ENCODE measurements around the gene LPCAT2. TPM values are rescaled to one million over a fixed set of nuclear protein-coding genes. Genes with fewer than 3 reads are reported as not detected.

The LPCAT2 gene
- total RNA-seq, 2 experiments from 2014 or later: 0.16 TPM; not detected in 1

- ChIA-PET CTCF (interaction anchor here (1.3 to 1.7 kb wide), 5 partner anchors 30 to 371 kb away, joined by 3 to 7 read pairs (median 3); no protein-coding TSS in a partner anchor), POLR2A (no interaction called here)
- no peak for DNase-seq
- Mint-ChIP-seq H3K27ac (no peak overlapping the region), H3K36me3 (ENCODE audit: low read depth) (no peaks in the 10 kb centered on the region), H3K4me3 (no peak overlapping the region), H3K4me1 (ENCODE audit: low read depth) (peaks cover 5% of the 10 kb centered on the region), H3K9me3 (no peaks in the 10 kb centered on the region), H3K27me3 (peaks cover 2% of the 10 kb centered on the region)
- no peak for ATAC-seq
- no peak for TF ChIP-seq CTCF (IDR thresholded peaks at IDR 0.05)
- intact Hi-C loops (cut with micrococcal nuclease): no loop called here
These were observed 38.1 kb upstream of the LPCAT2 start for GRCh38 chr16:55470533-55471371.

GRCh38 chr16:55471448-55472097 lies 37.3 kb upstream of the LPCAT2 start:
- no peaks in the 10 kb centered on the region for H3K36me3 Mint-ChIP-seq (ENCODE audit: low read depth)
- CTCF ChIA-PET: interaction anchor here (1.3 to 1.7 kb wide), 4 partner anchors 29 to 233 kb away, joined by 3 to 7 read pairs (median 4); no protein-coding TSS in a partner anchor
- no peak for TF ChIP-seq CTCF (IDR thresholded peaks at IDR 0.05)
- H3K4me3 Mint-ChIP-seq: no peak overlapping the region
- H3K27me3 Mint-ChIP-seq: no peaks in the 10 kb centered on the region
- intact Hi-C loops (cut with micrococcal nuclease): no loop called here
- peak; percentile 10 for DNase-seq
- H3K9me3 Mint-ChIP-seq: no peaks in the 10 kb centered on the region
- H3K4me1 Mint-ChIP-seq (ENCODE audit: low read depth): peaks cover 5% of the 10 kb centered on the region
- no peak for ATAC-seq
- H3K27ac Mint-ChIP-seq: no peak overlapping the region
- POLR2A ChIA-PET: interaction anchor here (0.7 kb wide), 1 partner anchor 82 kb away, joined by 3 read pairs; no protein-coding TSS in a partner anchor

- H3K4me3 Mint-ChIP-seq: no peak overlapping the region
- intact Hi-C loops (cut with micrococcal nuclease): no loop called here
- DNase-seq (no peak), ATAC-seq (no peak)
- no peaks in the 10 kb centered on the region for H3K36me3 Mint-ChIP-seq (ENCODE audit: low read depth)
- CTCF ChIA-PET: interaction anchor here (2.7 kb wide), 1 partner anchor 8 kb away, joined by 20 read pairs; no protein-coding TSS in a partner anchor
- peaks cover 5% of the 10 kb centered on the region for H3K4me1 Mint-ChIP-seq (ENCODE audit: low read depth)
- POLR2A ChIA-PET: no interaction called here
- TF ChIP-seq CTCF (IDR thresholded peaks at IDR 0.05): no peak
- no peaks in the 10 kb centered on the region for H3K9me3 Mint-ChIP-seq
- no peak overlapping the region for H3K27ac Mint-ChIP-seq
- H3K27me3 Mint-ChIP-seq: peaks cover 14% of the 10 kb centered on the region
These were observed 35.3 kb upstream of the LPCAT2 start for GRCh38 chr16:55473587-55473986.

- H3K36me3 Mint-ChIP-seq (ENCODE audit: low read depth): no peaks in the 10 kb centered on the region
- no peak overlapping the region for H3K27ac Mint-ChIP-seq
- intact Hi-C loops (cut with micrococcal nuclease): no loop called here
- no peak for TF ChIP-seq CTCF (IDR thresholded peaks at IDR 0.05)
- POLR2A ChIA-PET: no interaction called here
- CTCF ChIA-PET: interaction anchor here (2.7 kb wide), 1 partner anchor 10 kb away, joined by 20 read pairs; no protein-coding TSS in a partner anchor
- H3K4me1 Mint-ChIP-seq (ENCODE audit: low read depth): peaks cover 5% of the 10 kb centered on the region
- no peak for ATAC-seq
- DNase-seq: no peak
- H3K9me3 Mint-ChIP-seq: no peaks in the 10 kb centered on the region
- H3K4me3 Mint-ChIP-seq: no peak overlapping the region
- peaks cover 21% of the 10 kb centered on the region for H3K27me3 Mint-ChIP-seq
These were observed 34.1 kb upstream of the LPCAT2 start for GRCh38 chr16:55474821-55475220.

GRCh38 chr16:55475919-55476318 lies 33.0 kb upstream of the LPCAT2 start:
- H3K27ac Mint-ChIP-seq: no peak overlapping the region
- H3K27me3 Mint-ChIP-seq: peaks cover 30% of the 10 kb centered on the region
- intact Hi-C loops (cut with micrococcal nuclease): no loop called here
- H3K9me3 Mint-ChIP-seq: no peaks in the 10 kb centered on the region
- DNase-seq (no peak), ATAC-seq (no peak)
- POLR2A ChIA-PET: no interaction called here
- peaks cover 5% of the 10 kb centered on the region for H3K4me1 Mint-ChIP-seq (ENCODE audit: low read depth)
- CTCF ChIA-PET: interaction anchor here (1.6 kb wide), 1 partner anchor 11 kb away, joined by 6 read pairs; no protein-coding TSS in a partner anchor
- no peak for TF ChIP-seq CTCF (IDR thresholded peaks at IDR 0.05)
- no peaks in the 10 kb centered on the region for H3K36me3 Mint-ChIP-seq (ENCODE audit: low read depth)
- H3K4me3 Mint-ChIP-seq: no peak overlapping the region
